OCI-LY7 (cell line): ENCODE measurements around the gene LRRC72. TPM values are rescaled to one million over a fixed set of nuclear protein-coding genes. Genes with fewer than 3 reads are reported as not detected.

Experiments used
- BruUV-seq: library from RNA; stranded (reverse); fragments of 400-500 nt; replicated peaks from 2 replicates; lab custom pipeline; 2021; lab: Mats Ljungman, UMichigan
- CTCF ChIA-PET: fragments of 300-600 bp; sonication (Branson Sonifier 250); formaldehyde crosslinking; loops from one replicate; lab custom pipeline; 2022; ENCODE audit warnings: antibody characterized with exemption; ENCODE audit not compliant: unreplicated experiment; lab: Charles Lee
- POLR2A ChIA-PET: fragments of 300-600 bp; sonication (Branson Sonifier 250); formaldehyde crosslinking; loops from one replicate; lab custom pipeline; 2022; ENCODE audit warnings: antibody characterized with exemption; lab: Charles Lee
- DNase-seq: peaks from one replicate; pipeline ENCODE4 v3.0.0-alpha.2; 2015; ENCODE audit warnings: low spot score
- H2AFZ ChIP-seq: fragments of 200-600 bp; sonication (generic), shearing (Covaris generic); 2 replicates; pipeline ENCODE4 v1.6.1; 2014; ENCODE audit warnings: mild to moderate bottlenecking, antibody characterized with exemption, low read length, moderate library complexity
- H3K27ac ChIP-seq: fragments of 200-600 bp; sonication (generic); 2 replicates; pipeline ENCODE4 v1.5.1; 2014; ENCODE audit warnings: mixed run types, low read depth, mild to moderate bottlenecking, moderate library complexity, low read length, inconsistent platforms; ENCODE audit not compliant: poor library complexity, severe bottlenecking
- H3K36me3 ChIP-seq: fragments of 200-600 bp; sonication (generic); 2 replicates; pipeline ENCODE4 v1.6.1; 2014; ENCODE audit warnings: mild to moderate bottlenecking, antibody characterized with exemption, low read length, moderate library complexity, mixed read lengths; ENCODE audit not compliant: insufficient read depth
- H3K4me1 ChIP-seq: fragments of 200-600 bp; sonication (generic); 2 replicates; pipeline ENCODE4 v1.5.1; 2014; ENCODE audit warnings: mild to moderate bottlenecking, low read length; ENCODE audit not compliant: insufficient read depth, poor library complexity, severe bottlenecking
- H3K4me2 ChIP-seq: fragments of 200-600 bp; sonication (generic); 2 replicates; pipeline ENCODE4 v1.6.1; 2014; ENCODE audit warnings: mild to moderate bottlenecking, low read length
- H3K4me3 ChIP-seq: fragments of 200-600 bp; sonication (generic); 2 replicates; pipeline ENCODE4 v1.5.1; 2014; ENCODE audit warnings: mild to moderate bottlenecking, low read depth, low read length; ENCODE audit not compliant: poor library complexity, severe bottlenecking
- H3K79me2 ChIP-seq: fragments of 200-600 bp; sonication (generic); 2 replicates; pipeline ENCODE4 v1.6.1; 2016; ENCODE audit warnings: low read depth, mild to moderate bottlenecking, low read length, moderate library complexity, mixed read lengths; ENCODE audit not compliant: insufficient read depth
- H3K9me2 ChIP-seq: fragments of 200-600 bp; sonication (generic); 2 replicates; pipeline ENCODE4 v1.6.1; 2016; ENCODE audit warnings: mild to moderate bottlenecking, low read length, mixed read lengths; ENCODE audit not compliant: insufficient read depth
- H3K9me3 ChIP-seq: fragments of 200-600 bp; sonication (generic); 2 replicates; pipeline ENCODE4 v1.6.1; 2014; ENCODE audit warnings: mild to moderate bottlenecking, mixed run types, low read length, mixed read lengths
- H4K20me1 ChIP-seq: fragments of 200-600 bp; sonication (generic); 2 replicates; pipeline ENCODE4 v1.6.1; 2014; ENCODE audit warnings: mild to moderate bottlenecking, antibody characterized with exemption, low read length, moderate library complexity, mixed read lengths; ENCODE audit not compliant: insufficient read depth
- CTCF ChIP-seq: fragments of 200-600 bp; sonication (generic); conservative IDR thresholded peaks from 2 replicates; pipeline ENCODE4 v1.5.1; 2014; ENCODE audit warnings: mild to moderate bottlenecking, antibody characterized with exemption, low read length, moderate library complexity, mixed read lengths
- EZH2phosphoT487 ChIP-seq: fragments of 200-600 bp; sonication (generic); IDR thresholded peaks from 2 replicates; pipeline ENCODE4 v1.6.1; 2018; ENCODE audit warnings: low read depth, borderline replicate concordance, mild to moderate bottlenecking, mixed run types, antibody characterized with exemption, low read length, moderate library complexity, mixed read lengths
- intact Hi-C: fragments of 100-400 bp; cut with micrococcal nuclease; formaldehyde crosslinking; loops from one replicate; pipeline ENCODE4 v1.10.0; 2022; ENCODE audit not compliant: unreplicated experiment
- total RNA-seq, 2 experiments: library from RNA; depleted of rRNA in 1 of 2; stranded (reverse); fragments of >200 nt in 1 of 2; shearing (Covaris generic) in 1 of 2; gene quantifications; 2 replicates each; pipeline ENCODE4 v1.2.3, GENCODE V29; 2014 to 2022

Gene LRRC72
- total RNA-seq, 2 experiments from 2014 or later: not detected

- H3K79me2 ChIP-seq: no peaks in the 10 kb centered on the region
- intact Hi-C loops: no loop called here
- CTCF ChIA-PET: no interaction called here
- BruUV-seq: no TSS peak
- TF ChIP-seq EZH2phosphoT487: no peak
- no peak for TF ChIP-seq CTCF
- no peak overlapping the region for H3K4me2 ChIP-seq
- POLR2A ChIA-PET: interaction anchor here (0.5 to 0.7 kb wide), 2 partner anchors 78 to 240 kb away, joined by 3 read pairs; no protein-coding TSS in a partner anchor
- no peaks in the 10 kb centered on the region for H3K9me3 ChIP-seq
- no peaks in the 10 kb centered on the region for H3K36me3 ChIP-seq
- no peaks in the 10 kb centered on the region for H3K4me1 ChIP-seq
- H2AFZ ChIP-seq: no peak overlapping the region
- no peak overlapping the region for H3K4me3 ChIP-seq
- no peaks in the 10 kb centered on the region for H3K9me2 ChIP-seq
- no peak for DNase-seq
- no peak overlapping the region for H3K27ac ChIP-seq
- H4K20me1 ChIP-seq: no peaks in the 10 kb centered on the region
Observed at GRCh38 chr7:16509829-16510228, 16.8 kb upstream of the LRRC72 start.

- H3K9me3 ChIP-seq: no peaks in the 10 kb centered on the region
- DNase-seq: no peak
- H3K4me2 ChIP-seq: no peak overlapping the region
- POLR2A ChIA-PET: interaction anchor here (1.0 kb wide), 1 partner anchor 14 kb away, joined by 6 read pairs; no protein-coding TSS in a partner anchor
- no peak overlapping the region for H3K27ac ChIP-seq
- BruUV-seq: no TSS peak
- no peaks in the 10 kb centered on the region for H4K20me1 ChIP-seq
- H3K36me3 ChIP-seq: no peaks in the 10 kb centered on the region
- H2AFZ ChIP-seq: no peak overlapping the region
- no peaks in the 10 kb centered on the region for H3K79me2 ChIP-seq
- H3K4me1 ChIP-seq: no peaks in the 10 kb centered on the region
- TF ChIP-seq CTCF (no peak), EZH2phosphoT487 (no peak)
- no peaks in the 10 kb centered on the region for H3K9me2 ChIP-seq
- CTCF ChIA-PET: no interaction called here
- H3K4me3 ChIP-seq: no peak overlapping the region
- intact Hi-C loops: no loop called here
Observed at GRCh38 chr7:16511314-16511713, 15.3 kb upstream of the LRRC72 start.

GRCh38 chr7:16512097-16512496, 14.5 kb upstream of the LRRC72 start:
- ChIA-PET CTCF (no interaction called here), POLR2A (interaction anchor here (1.0 kb wide), 1 partner anchor 14 kb away, joined by 6 read pairs; no protein-coding TSS in a partner anchor)
- Histone ChIP-seq H2AFZ (no peak overlapping the region), H4K20me1 (no peaks in the 10 kb centered on the region), H3K9me2 (no peaks in the 10 kb centered on the region), H3K79me2 (no peaks in the 10 kb centered on the region), H3K4me2 (no peak overlapping the region), H3K4me3 (no peak overlapping the region), H3K36me3 (no peaks in the 10 kb centered on the region), H3K4me1 (no peaks in the 10 kb centered on the region), H3K9me3 (no peaks in the 10 kb centered on the region), H3K27ac (no peak overlapping the region)
- BruUV-seq: no TSS peak
- intact Hi-C loops: no loop called here
- TF ChIP-seq CTCF (no peak), EZH2phosphoT487 (no peak)
- DNase-seq: no peak
